H1 (cell line): Measurements from ENCODE around the gene TCEA2. TPM values are rescaled to one million over a fixed set of nuclear protein-coding genes. Genes with fewer than 3 reads are reported as not detected.

ENCODE experiments used
- CTCF ChIA-PET: fragments of 300-600 bp; sonication (Branson Sonifier 250); formaldehyde crosslinking; loops from one replicate; lab custom pipeline; 2021; ENCODE audit not compliant: partially characterized antibody; lab: Charles Lee
- POLR2A ChIA-PET: fragments of 300-600 bp; sonication (Branson Sonifier 250); formaldehyde crosslinking; loops from one replicate; lab custom pipeline; 2021; ENCODE audit warnings: inconsistent platforms; ENCODE audit not compliant: partially characterized antibody; lab: Charles Lee
- DNase-seq, 2 experiments: peaks; one replicate each; pipeline versions ENCODE4 v3.0.0 to v3.0.0-alpha.2; 2010 to 2022; ENCODE audit warnings: low spot score in 2 of 2, low read depth in 1 of 2, mixed read lengths in 1 of 2
- FAIRE-seq: peaks from 2 replicates; lab custom pipeline; 2011; peaks lifted over from hg19 to GRCh38; lab: Jason Lieb, UNC
- H2AFZ ChIP-seq: 2 replicates; pipeline ENCODE4 v1.8.1; 2012; ENCODE audit warnings: low read length, inconsistent platforms
- H2AK5ac ChIP-seq: 2 replicates; pipeline ENCODE4 v1.6.1; 2013; ENCODE audit warnings: low read depth, low read length
- H2BK120ac ChIP-seq: replicated peaks from 2 replicates; pipeline ENCODE3; 2013; ENCODE audit warnings: low read depth, low read length, inconsistent platforms
- H2BK12ac ChIP-seq: 2 replicates; pipeline ENCODE4 v1.6.1; 2013; ENCODE audit warnings: low read depth, low read length
- H2BK15ac ChIP-seq: 2 replicates; pipeline ENCODE4 v1.6.1; 2013; ENCODE audit warnings: low read length
- H2BK20ac ChIP-seq: 2 replicates; pipeline ENCODE4 v1.6.1; 2013; ENCODE audit warnings: low read length
- H2BK5ac ChIP-seq: 2 replicates; pipeline ENCODE4 v1.6.1; 2013; ENCODE audit warnings: low read depth, low read length
- H3K14ac ChIP-seq: 2 replicates; pipeline ENCODE4 v1.6.1; 2013; ENCODE audit warnings: inconsistent platforms; ENCODE audit not compliant: insufficient read length
- H3K18ac ChIP-seq: 2 replicates; pipeline ENCODE4 v1.6.1; 2013; ENCODE audit warnings: low read length; ENCODE audit errors: extremely low read depth
- H3K23ac ChIP-seq: 2 replicates; pipeline ENCODE4 v1.6.1; 2013; ENCODE audit warnings: inconsistent platforms; ENCODE audit not compliant: insufficient read length
- H3K23me2 ChIP-seq: 2 replicates; pipeline ENCODE4 v1.6.1; 2013; ENCODE audit warnings: low read depth, low read length
- H3K27ac ChIP-seq: 2 replicates; pipeline ENCODE4 v1.6.1; 2011; ENCODE audit warnings: low read depth, low read length, inconsistent platforms
- H3K27me3 ChIP-seq, 4 experiments: replicated peaks in 1 of 4; 1 replicate in 1 of 4; 2 replicates in 3 of 4; pipeline versions ENCODE4 v1.6.1 to v1.8.1; 2011 to 2013; ENCODE audit warnings: low read length in 3 of 4, mild to moderate bottlenecking in 3 of 4, inconsistent platforms in 2 of 4, mixed read lengths in 2 of 4, moderate library complexity in 1 of 4; ENCODE audit not compliant: control insufficient read depth in 3 of 4, insufficient read depth in 3 of 4; ENCODE audit errors: extremely low read depth in 1 of 4
- H3K36me3 ChIP-seq, 4 experiments: 2 replicates each; pipeline versions ENCODE4 v1.6.1 to v1.8.1; 2011 to 2013; ENCODE audit warnings: mild to moderate bottlenecking in 4 of 4, low read length in 3 of 4, moderate library complexity in 2 of 4, control low read depth in 1 of 4, inconsistent platforms in 1 of 4; ENCODE audit not compliant: insufficient read depth in 4 of 4, control insufficient read depth in 2 of 4
- H3K4ac ChIP-seq: replicated peaks from 2 replicates; pipeline ENCODE3; 2013; ENCODE audit warnings: low read length, low read depth, mixed read lengths, inconsistent platforms; ENCODE audit not compliant: insufficient read length
- H3K4me1 ChIP-seq, 4 experiments: replicated peaks in 1 of 4; 1 replicate in 1 of 4; 2 replicates in 3 of 4; pipeline versions ENCODE4 v1.6.1 to v1.8.1; 2011 to 2013; ENCODE audit warnings: low read length in 3 of 4, inconsistent platforms in 2 of 4, mixed read lengths in 1 of 4; ENCODE audit not compliant: insufficient read depth in 4 of 4, control insufficient read depth in 3 of 4
- H3K4me2 ChIP-seq, 2 experiments: 2 replicates each; pipeline versions ENCODE4 v1.6.1 to v1.8.1; 2011 to 2013; ENCODE audit warnings: low read depth in 2 of 2, low read length in 2 of 2, control low read depth in 1 of 2, inconsistent platforms in 1 of 2, mild to moderate bottlenecking in 1 of 2; ENCODE audit not compliant: insufficient read depth in 1 of 2
- H3K4me3 ChIP-seq, 4 experiments: fragments of 200-600, 300-600 bp in 1 of 4; sonication (generic), shearing (Covaris generic), sonication (Bioruptor Twin) in 1 of 4; 2 replicates each; pipeline versions ENCODE4 v1.5.1 to v1.8.1; 2011 to 2016; ENCODE audit warnings: low read length in 4 of 4, low read depth in 3 of 4, control low read depth in 2 of 4, inconsistent platforms in 2 of 4, mild to moderate bottlenecking in 2 of 4, mixed read lengths in 1 of 4, moderate library complexity in 1 of 4; ENCODE audit not compliant: insufficient read depth in 2 of 4; ENCODE audit errors: extremely low read depth in 1 of 4
- H3K56ac ChIP-seq: replicated peaks from 2 replicates; pipeline ENCODE3; 2013; ENCODE audit warnings: low read depth, mild to moderate bottlenecking, mixed read lengths, low read length, inconsistent platforms; ENCODE audit not compliant: insufficient read length
- H3K79me1 ChIP-seq: 2 replicates; pipeline ENCODE4 v1.6.1; 2013; ENCODE audit warnings: low read depth, low read length, control low read depth
- H3K79me2 ChIP-seq, 2 experiments: 2 replicates each; pipeline versions ENCODE4 v1.6.1 to v1.8.1; 2012 to 2013; ENCODE audit warnings: low read length in 2 of 2, mild to moderate bottlenecking in 2 of 2, inconsistent platforms in 1 of 2; ENCODE audit not compliant: insufficient read depth in 2 of 2, control insufficient read depth in 1 of 2
- H3K9ac ChIP-seq, 4 experiments: replicated peaks in 1 of 4; 1 replicate in 1 of 4; 2 replicates in 3 of 4; pipeline versions ENCODE4 v1.6.1 to v1.8.1; 2011 to 2013; ENCODE audit warnings: low read depth in 3 of 4, low read length in 3 of 4, control low read depth in 2 of 4, mild to moderate bottlenecking in 2 of 4, moderate library complexity in 2 of 4, inconsistent platforms in 1 of 4; ENCODE audit errors: extremely low read depth in 1 of 4
- H3K9me3 ChIP-seq, 2 experiments: 2 replicates each; pipeline versions ENCODE4 v1.6.1 to v1.8.1; 2012 to 2013; ENCODE audit warnings: mild to moderate bottlenecking in 2 of 2, moderate library complexity in 2 of 2, control low read depth in 1 of 2, inconsistent platforms in 1 of 2, low read depth in 1 of 2, low read length in 1 of 2, mixed read lengths in 1 of 2; ENCODE audit not compliant: insufficient read depth in 2 of 2
- H4K20me1 ChIP-seq, 2 experiments: replicated peaks in 1 of 2; 2 replicates each; pipeline versions ENCODE3 to v1.8.1; 2011 to 2013; ENCODE audit warnings: inconsistent platforms in 2 of 2, low read length in 2 of 2, mild to moderate bottlenecking in 1 of 2; ENCODE audit not compliant: insufficient read depth in 2 of 2, control insufficient read depth in 1 of 2
- H4K5ac ChIP-seq: 2 replicates; pipeline ENCODE4 v1.6.1; 2013; ENCODE audit warnings: low read length, low read depth, mixed read lengths, inconsistent platforms; ENCODE audit not compliant: insufficient read length
- H4K8ac ChIP-seq: 2 replicates; pipeline ENCODE4 v1.8.0; 2013; ENCODE audit warnings: mild to moderate bottlenecking, moderate library complexity, low read length, inconsistent platforms; ENCODE audit not compliant: insufficient read depth; ENCODE audit errors: extremely low read depth
- H4K91ac ChIP-seq: replicated peaks from 2 replicates; pipeline ENCODE3; 2013; ENCODE audit warnings: low read length, mixed read lengths, inconsistent platforms; ENCODE audit not compliant: insufficient read length
- CBX5 ChIP-seq: fragments of 300-800, 300-1000 bp; sonication (generic); IDR thresholded peaks from 2 replicates; pipeline ENCODE4 v1.7.1; 2016; ENCODE audit warnings: antibody characterized with exemption, low read length, low read depth
- CBX8 ChIP-seq: fragments of 300-800, 300-1000 bp; sonication (generic); IDR thresholded peaks from 2 replicates; pipeline ENCODE4 v1.7.1; 2016; ENCODE audit warnings: low read depth, low read length, borderline replicate concordance
- CHD2 ChIP-seq: IDR thresholded peaks from 2 replicates; pipeline ENCODE4 v1.6.1; 2012; ENCODE audit warnings: low read length, improper control_type of control experiment
- EP300 ChIP-seq, 2 experiments: IDR thresholded peaks; 1 replicate in 1 of 2; 2 replicates in 1 of 2; pipeline ENCODE4 v1.6.1; 2011 to 2012; ENCODE audit warnings: low read depth in 2 of 2, low read length in 2 of 2, mild to moderate bottlenecking in 2 of 2, borderline replicate concordance in 1 of 2, inconsistent platforms in 1 of 2, moderate library complexity in 1 of 2
- FOSL1 ChIP-seq: IDR thresholded peaks from 2 replicates; pipeline ENCODE4 v1.6.1; 2011; ENCODE audit warnings: mild to moderate bottlenecking, low read depth, low read length, moderate library complexity; ENCODE audit not compliant: insufficient read depth
- GABPA ChIP-seq: IDR thresholded peaks from 2 replicates; pipeline ENCODE4 v1.6.1; 2011; ENCODE audit warnings: mild to moderate bottlenecking, low read length, moderate library complexity, borderline replicate concordance; ENCODE audit not compliant: insufficient read depth
- HDAC6 ChIP-seq: IDR thresholded peaks from one replicate; pipeline ENCODE4 v1.7.1; 2012; ENCODE audit warnings: low read depth, mild to moderate bottlenecking, inconsistent platforms, low read length, moderate library complexity
- KDM4A ChIP-seq: IDR thresholded peaks from one replicate; pipeline ENCODE4 v1.7.1; 2012; ENCODE audit warnings: low read depth, mild to moderate bottlenecking, moderate library complexity, low read length, inconsistent platforms; ENCODE audit not compliant: severe bottlenecking
- RBBP5 ChIP-seq: IDR thresholded peaks from 2 replicates; pipeline ENCODE4 v1.7.1; 2012; ENCODE audit warnings: low read depth, mild to moderate bottlenecking, inconsistent platforms, low read length, moderate library complexity, borderline replicate concordance
- RFX5 ChIP-seq: IDR thresholded peaks from 2 replicates; pipeline ENCODE4 v1.6.1; 2011; ENCODE audit warnings: low read depth, low read length, improper control_type of control experiment, borderline replicate concordance
- RNF2 ChIP-seq: fragments of 200-900, 300-1000 bp; sonication (generic); IDR thresholded peaks from 2 replicates; pipeline ENCODE4 v1.7.1; 2016; ENCODE audit warnings: borderline replicate concordance, low read depth, mild to moderate bottlenecking, antibody characterized with exemption, low read length; ENCODE audit not compliant: poor library complexity, severe bottlenecking; ENCODE audit errors: missing control alignments
- RXRA ChIP-seq: IDR thresholded peaks from 2 replicates; pipeline ENCODE4 v1.6.1; 2011; ENCODE audit warnings: low read depth, mild to moderate bottlenecking, low read length, moderate library complexity; ENCODE audit not compliant: insufficient read depth
- SP1 ChIP-seq: IDR thresholded peaks from 2 replicates; pipeline ENCODE4 v1.6.1; 2011; ENCODE audit warnings: low read depth, low read length
- TBP ChIP-seq: IDR thresholded peaks from 2 replicates; pipeline ENCODE4 v1.6.1; 2011; ENCODE audit warnings: low read depth, low read length, improper control_type of control experiment
- WGBS, 2 experiments: shearing (Covaris generic) in 1 of 2; methylation state at CpG; one replicate each; pipeline versions ENCODE4 v1.1.6 to v1.1.7; 2013 to 2015; ENCODE audit warnings: low lambda C conversion rate in 2 of 2, mixed read lengths in 2 of 2, inconsistent platforms in 1 of 2, low coverage in 1 of 2, missing lambda C conversion rate in 1 of 2; ENCODE audit not compliant: insufficient replicate concordance in 2 of 2, insufficient coverage in 1 of 2, insufficient read length in 1 of 2; ENCODE audit errors: extremely low coverage in 1 of 2, missing lambda C conversion rate in 1 of 2; 5-methylcytosine and 5-hydroxymethylcytosine counted together
- polyA plus RNA-seq, 7 experiments: library from polyadenylated mRNA; depleted of rRNA in 3 of 7; stranded (reverse) in 5 of 7; unstranded in 2 of 7; fragments of >200 nt in 5 of 7; fragments of 200-250 nt in 2 of 7; gene quantifications; 1 replicate in 5 of 7; 2 replicates in 1 of 7; 4 replicates in 1 of 7; pipeline versions ENCODE4 v1.2.1 to v1.2.3, GENCODE V29; 2011 to 2013; ENCODE audit warnings: missing spikeins in 2 of 7, mixed read lengths in 2 of 7
- total RNA-seq: library from RNA; stranded (reverse); fragmentation: NEBNext Ultra II Directional; extraction: Animal tissue kit (Norgen Biotek cat#: 25700); gene quantifications from 2 replicates; pipeline ENCODE4 v1.2.1, GENCODE V29; 2021

Gene TCEA2
- total and polyA plus RNA-seq, 2 of the 8 experiments (the other 6 are each of a cell fraction or from before 2014, with no cell fraction given) = 41.4 to 42.3 TPM

- peaks cover 0 to 8% (median 3%) of the 10 kb centered on the region in 4 experiments; a peak in 3 of 7 replicates for H3K4me1 ChIP-seq
- H4K91ac ChIP-seq = no peak overlapping the region
- no peak overlapping the region for H3K4ac ChIP-seq
- no peak overlapping the region for H4K8ac ChIP-seq
- H3K79me1 ChIP-seq = no peaks in the 10 kb centered on the region; the same call in 1 of the 2 replicates
- ChIA-PET POLR2A (no interaction called here), CTCF (interaction anchor here (1.2 to 5.0 kb wide), 4 partner anchors 9 to 172 kb away, joined by 3 to 41 read pairs (median 12); partner anchors contain the start of gene LKAAEAR1)
- no peaks in the 10 kb centered on the region for H3K9me3 ChIP-seq
- H2BK15ac ChIP-seq = no peak overlapping the region
- no peak overlapping the region for H3K23ac ChIP-seq
- H2AFZ ChIP-seq = no peak overlapping the region
- H3K18ac ChIP-seq = no peak overlapping the region
- H3K79me2 ChIP-seq = no peaks in the 10 kb centered on the region
- H2BK120ac ChIP-seq = no peak overlapping the region
- peaks cover 7% of the 10 kb centered on the region; the same call in 1 of the 2 replicates for H3K23me2 ChIP-seq
- no peak overlapping the region for H4K5ac ChIP-seq
- 76% methylated on average over 4 of the region's 4 CpGs; no CpG with 5 or more reads in 1 of the 2 experiments for WGBS, 2 experiments
- no peak overlapping the region for H3K4me2 ChIP-seq
- peaks cover 2 to 26% (median 21%) of the 10 kb centered on the region in 4 experiments for H3K27me3 ChIP-seq
- no peak overlapping the region for H2BK20ac ChIP-seq
- H3K4me3 ChIP-seq = no peak overlapping the region
- H3K56ac ChIP-seq = no peak overlapping the region
- no peak overlapping the region for H3K27ac ChIP-seq
- H2BK5ac ChIP-seq = no peak overlapping the region
- no peak overlapping the region for H3K14ac ChIP-seq
- H4K20me1 ChIP-seq = peaks cover 0 to 4% of the 10 kb centered on the region in 2 experiments
- H3K36me3 ChIP-seq = no peaks in the 10 kb centered on the region
- H3K9ac ChIP-seq = no peak overlapping the region
- no peak overlapping the region for H2AK5ac ChIP-seq
- DNase-seq (no peak), FAIRE-seq (no peak)
- no peak overlapping the region for H2BK12ac ChIP-seq
- TF ChIP-seq GABPA = no peak
- TF ChIP-seq CBX8 = no peak
- TF ChIP-seq CBX5 = no peak
- TF ChIP-seq KDM4A = no peak
- no peak for TF ChIP-seq RNF2
- no peak for TF ChIP-seq RXRA
- no peak for TF ChIP-seq TBP
- no peak for TF ChIP-seq FOSL1
- TF ChIP-seq CHD2 = no peak
- no peak for TF ChIP-seq EP300 (IDR thresholded peaks at IDR 0.05; ENCODE audit: borderline replicate concordance in 1 of 2, low read depth in 2 of 2, low read length in 2 of 2)
- TF ChIP-seq SP1 = no peak
- no peak for TF ChIP-seq RFX5
- no peak for TF ChIP-seq HDAC6
- no peak for TF ChIP-seq RBBP5
These were observed 37.5 kb downstream of the TCEA2 start for GRCh38 chr20:64100566-64100888.
